HepG2 (cell line): ENCODE measurements around the gene ZNF77. TPM values are rescaled to one million over a fixed set of nuclear protein-coding genes. Genes with fewer than 3 reads are reported as not detected.

Source experiments
- ATAC-seq: fragments of 200-7000 bp; cut with Tn5 transposase; 3 replicates; pipeline ENCODE4 v1.9.1; 2020; ENCODE audit warnings: mild to moderate bottlenecking, moderate library complexity
- BruUV-seq: library from RNA; stranded (reverse); fragments of 400-500 nt; replicated peaks from 2 replicates; lab custom pipeline; 2021; lab: Mats Ljungman, UMichigan
- CTCF ChIA-PET: fragments of 300-600 bp; formaldehyde crosslinking; extraction: SDS; loops from one replicate; lab custom pipeline; 2021; ENCODE audit warnings: low total read pairs, inconsistent platforms, low intra/inter-chr PET ratio; lab: Yijun Ruan, JAX
- POLR2A ChIA-PET: fragments of 350-600 bp; sonication (Branson Sonifier 250); formaldehyde crosslinking; loops from one replicate; lab custom pipeline; 2020; ENCODE audit warnings: antibody characterized with exemption, inconsistent platforms; lab: Yijun Ruan, JAX
- DNase-seq: peaks from one replicate; pipeline ENCODE4 v3.0.0-alpha.2; 2015; ENCODE audit warnings: low spot score
- FAIRE-seq: peaks from 3 replicates; lab custom pipeline; 2011; peaks lifted over from hg19 to GRCh38; lab: Jason Lieb, UNC
- H2AFZ ChIP-seq: one replicate; pipeline ENCODE4 v1.6.1; 2011; ENCODE audit warnings: low read length, inconsistent platforms
- H3K27ac ChIP-seq: fragments of 300-600 bp; 3 replicates; pipeline ENCODE4 v1.8.0; 2011; ENCODE audit warnings: mixed run types, mild to moderate bottlenecking, mixed read lengths, low read length, inconsistent platforms; ENCODE audit not compliant: insufficient read depth; ENCODE audit errors: extremely low read length
- H3K27me3 ChIP-seq, 2 experiments: fragments of 200-600 bp in 1 of 2; 2 replicates in 1 of 2; 3 replicates in 1 of 2; pipeline versions ENCODE4 v1.6.0 to v1.8.0; 2011; ENCODE audit warnings: low read length in 2 of 2, mild to moderate bottlenecking in 2 of 2, moderate library complexity in 2 of 2, inconsistent platforms in 1 of 2; ENCODE audit not compliant: insufficient read depth in 2 of 2, control insufficient read depth in 1 of 2
- H3K36me3 ChIP-seq, 2 experiments: fragments of 200-600 bp in 1 of 2; replicated peaks in 1 of 2; 2 replicates in 1 of 2; 3 replicates in 1 of 2; pipeline versions ENCODE4 v1.5.1 to v1.8.0; 2011; ENCODE audit warnings: low read length in 2 of 2, inconsistent platforms in 1 of 2; ENCODE audit not compliant: insufficient read depth in 2 of 2, control insufficient read depth in 1 of 2
- H3K4me1 ChIP-seq: 2 replicates; pipeline ENCODE4 v1.5.1; 2012; ENCODE audit warnings: low read length, inconsistent platforms; ENCODE audit not compliant: insufficient read depth
- H3K4me2 ChIP-seq: 2 replicates; pipeline ENCODE4 v1.6.0; 2011; ENCODE audit warnings: low read depth, low read length, inconsistent platforms
- H3K4me3 ChIP-seq, 3 experiments: fragments of 200-600 bp in 1 of 3; sonication (generic), shearing (Covaris generic) in 1 of 3; replicated peaks in 1 of 3; 2 replicates each; pipeline ENCODE4 v1.5.1; 2011 to 2016; ENCODE audit warnings: low read length in 3 of 3, inconsistent platforms in 2 of 3, low read depth in 2 of 3, mild to moderate bottlenecking in 2 of 3, control low read depth in 1 of 3, mixed read lengths in 1 of 3; ENCODE audit not compliant: insufficient read depth in 1 of 3
- H3K79me2 ChIP-seq: one replicate; pipeline ENCODE4 v1.6.1; 2011; ENCODE audit warnings: low read length, inconsistent platforms; ENCODE audit not compliant: insufficient read depth
- H3K9ac ChIP-seq: 2 replicates; pipeline ENCODE4 v1.6.0; 2011; ENCODE audit warnings: mild to moderate bottlenecking, low read depth, low read length, inconsistent platforms; ENCODE audit not compliant: insufficient read depth
- H3K9me3 ChIP-seq: 2 replicates; pipeline ENCODE4 v1.5.1; 2012; ENCODE audit warnings: mild to moderate bottlenecking, low read length
- H4K20me1 ChIP-seq: 2 replicates; pipeline ENCODE4 v1.6.0; 2011; ENCODE audit warnings: inconsistent platforms, mild to moderate bottlenecking, low read length, moderate library complexity; ENCODE audit not compliant: insufficient read depth
- ELF1 ChIP-seq: sonication (generic); formaldehyde crosslinking; IDR thresholded peaks from 2 replicates; pipeline ENCODE4 v1.4.0; 2020; ENCODE audit warnings: missing genetic modification reagents
- HNF4G ChIP-seq, 2 experiments: sonication (generic) in 1 of 2; formaldehyde crosslinking in 1 of 2; IDR thresholded peaks; 2 replicates each; pipeline versions ENCODE4 v1.4.0 to v1.6.1; 2011 to 2020; ENCODE audit warnings: borderline replicate concordance in 2 of 2, low read depth in 2 of 2, mild to moderate bottlenecking in 2 of 2, low read length in 1 of 2, missing genetic modification reagents in 1 of 2, moderate library complexity in 1 of 2
- IKZF1 ChIP-seq: fragments of 450-650 bp; IDR thresholded peaks from 2 replicates; pipeline ENCODE4 v1.7.1; 2016
- IRF2 ChIP-seq: IDR thresholded peaks from 2 replicates; pipeline ENCODE4 v1.6.1; 2018; ENCODE audit warnings: missing genetic modification reagents, missing compliant biosample characterization
- KLF12 ChIP-seq: sonication (generic); formaldehyde crosslinking; IDR thresholded peaks from 2 replicates; pipeline ENCODE4 v1.4.0; 2020; ENCODE audit warnings: missing genetic modification reagents, borderline replicate concordance
- MATR3 ChIP-seq: sonication (generic); formaldehyde crosslinking; IDR thresholded peaks from 2 replicates; pipeline ENCODE4 v1.4.0; 2020; ENCODE audit warnings: missing genetic modification reagents
- NR2F2 ChIP-seq: IDR thresholded peaks from 2 replicates; pipeline ENCODE4 v1.6.1; 2012; ENCODE audit warnings: low read depth, inconsistent platforms, borderline replicate concordance
- POLR2AphosphoS5 ChIP-seq: IDR thresholded peaks from 2 replicates; pipeline ENCODE4 v1.6.1; 2012; ENCODE audit warnings: low read depth, low read length
- RBAK ChIP-seq: sonication (generic); formaldehyde crosslinking; IDR thresholded peaks from 2 replicates; pipeline ENCODE4 v1.5.1; 2020; ENCODE audit warnings: mild to moderate bottlenecking, missing genetic modification reagents
- TAF15 ChIP-seq: fragments of 200-400 bp; formaldehyde crosslinking; IDR thresholded peaks from one replicate; pipeline ENCODE4 v1.6.1; 2018; ENCODE audit warnings: mild to moderate bottlenecking, low read depth, low read length; ENCODE audit not compliant: poor library complexity, severe bottlenecking
- ZBTB3 ChIP-seq: sonication (generic); formaldehyde crosslinking; IDR thresholded peaks from 2 replicates; pipeline ENCODE4 v1.4.0; 2020; ENCODE audit warnings: low read depth, mild to moderate bottlenecking, moderate library complexity, missing genetic modification reagents, borderline replicate concordance
- ZFP90 ChIP-seq: sonication (generic); formaldehyde crosslinking; IDR thresholded peaks from 2 replicates; pipeline ENCODE4 v1.8.0; 2022; ENCODE audit warnings: missing genetic modification reagents, mild to moderate bottlenecking, inconsistent platforms, borderline replicate concordance
- ZNF282 ChIP-seq: fragments of 450-650 bp; IDR thresholded peaks from 2 replicates; pipeline ENCODE4 v1.6.1; 2018; ENCODE audit not compliant: partially characterized antibody
- ZNF841 ChIP-seq: sonication (generic); formaldehyde crosslinking; IDR thresholded peaks from 2 replicates; pipeline ENCODE4 v1.8.1; 2023; ENCODE audit warnings: missing genetic modification reagents, borderline replicate concordance
- WGBS: methylation state at CpG from one replicate; pipeline ENCODE4 v1.1.6; 2017; ENCODE audit warnings: low lambda C conversion rate; 5-methylcytosine and 5-hydroxymethylcytosine counted together
- in situ Hi-C: cut with HindIII; loops from 2 replicates; pipeline ENCODE4 v1.10.0; 2017; ENCODE audit warnings: low pct_unique_long_range_greater_than_20kb; ENCODE audit not compliant: extremely low pct_ligation_motif_present
- intact Hi-C: fragments of 100-400 bp; cut with micrococcal nuclease; formaldehyde crosslinking; loops from one replicate; pipeline ENCODE4 v1.10.0; 2022; ENCODE audit not compliant: unreplicated experiment
- polyA plus RNA-seq, 8 experiments: library from polyadenylated mRNA; depleted of rRNA in 3 of 8; stranded (reverse) in 7 of 8; unstranded in 1 of 8; fragments of >200 nt; fragmentation: Illumina TruSeq in 4 of 8; extraction: Trizol in 4 of 8; gene quantifications; 2 replicates each; pipeline versions ENCODE4 v1.2.1 to v1.2.3, GENCODE V29; 2011 to 2016; ENCODE audit warnings: low read depth in 4 of 8, missing spikeins in 1 of 8, mixed read lengths in 1 of 8; ENCODE audit not compliant: insufficient read depth in 1 of 8
- total RNA-seq, 5 experiments: library from RNA; depleted of rRNA; stranded (reverse); fragments of >200 nt; fragmentation: Illumina TruSeq; extraction: Trizol; gene quantifications; 2 replicates each; pipeline ENCODE4 v1.2.3, GENCODE V29; 2016; ENCODE audit warnings: low read depth in 1 of 5
- TF ChIP-seq, protein P1 (sequence below): sonication (generic); formaldehyde crosslinking; IDR thresholded peaks from 2 replicates; pipeline ENCODE4 v1.5.0; 2020; ENCODE audit warnings: mild to moderate bottlenecking, missing genetic modification reagents
- TF ChIP-seq, protein P2 (sequence below): sonication (generic); formaldehyde crosslinking; IDR thresholded peaks from 2 replicates; pipeline ENCODE4 v1.8.0; 2023; ENCODE audit warnings: mild to moderate bottlenecking, missing genetic modification reagents
- TF ChIP-seq, protein P3 (sequence below): sonication (generic); formaldehyde crosslinking; conservative IDR thresholded peaks from 2 replicates; pipeline ENCODE4 v1.5.0; 2020; ENCODE audit warnings: missing genetic modification reagents

The ZNF77 gene
- total and polyA plus RNA-seq, 2 of the 13 experiments (the other 11 are each of a cell fraction or from before 2014, with no cell fraction given) = 7.1 to 11.5 TPM

DNA sequence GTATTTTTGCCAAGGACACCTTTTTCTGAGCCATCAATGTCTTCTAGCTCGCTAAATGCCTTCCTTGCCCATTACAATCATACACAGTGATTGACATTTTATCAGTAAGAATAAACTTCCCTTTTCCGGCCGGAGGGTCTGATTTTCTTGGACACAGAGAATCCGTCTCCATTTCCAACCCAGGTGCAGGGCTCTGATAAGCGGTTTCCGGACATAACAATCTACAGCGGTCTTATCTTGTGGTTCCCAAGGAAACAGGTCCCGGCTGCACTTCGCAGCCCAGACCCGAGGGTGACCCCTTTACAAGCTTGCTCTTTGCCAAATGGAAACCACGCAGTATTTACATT lies 5.1 kb upstream of the ZNF77 start (continued):
- no peak for TF ChIP-seq ZBTB3 (CRISPR knock-in tag)

DNA sequence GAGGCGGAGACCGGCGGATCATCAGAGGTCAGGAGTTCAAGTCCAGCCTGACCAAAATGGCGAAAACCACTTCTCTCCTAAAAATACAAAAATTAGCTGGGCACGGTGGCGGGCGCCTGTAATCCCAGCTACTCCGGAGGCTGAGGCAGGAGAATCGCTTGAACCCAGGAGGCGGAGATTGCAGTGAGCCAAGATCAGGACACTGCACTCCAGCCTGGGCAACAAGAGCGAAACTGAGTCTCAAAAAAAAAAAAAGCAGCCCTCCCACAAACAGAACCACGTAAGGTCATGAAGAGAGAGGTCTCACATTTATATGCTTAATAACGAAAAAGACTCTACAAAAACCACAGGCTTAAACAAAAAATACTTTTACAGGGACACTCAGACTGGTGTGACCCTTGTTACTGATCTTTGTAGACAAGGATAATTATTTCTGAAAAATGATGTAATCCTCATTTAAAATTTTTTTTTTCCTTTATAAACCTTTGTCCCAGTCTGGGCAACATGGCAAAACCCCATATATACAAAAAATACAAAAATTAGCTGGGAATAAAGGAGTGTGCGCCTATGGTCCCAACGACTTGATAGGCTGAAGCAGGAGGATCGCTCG lies 909 bp upstream of the ZNF77 start:
- 73% methylated on average over 17 of the region's 17 CpGs for WGBS
- H4K20me1 ChIP-seq = peaks cover 8% of the 10 kb centered on the region; the same call in 1 of the 2 replicates
- FAIRE-seq (no peak), DNase-seq (no peak), ATAC-seq (no peak)
- POLR2A ChIA-PET = no interaction called here
- peak overlapping the region; percentile 82 to 90 (median 84); a peak in 5 of 6 replicates for H3K4me3 ChIP-seq
- in situ Hi-C loops (no loop called here), intact Hi-C loops (no loop called here)
- no peaks in the 10 kb centered on the region for H3K36me3 ChIP-seq
- no peaks in the 10 kb centered on the region for H3K9me3 ChIP-seq
- H3K79me2 ChIP-seq = peaks cover 35% of the 10 kb centered on the region
- CTCF ChIA-PET = no interaction called here
- H3K27ac ChIP-seq = peak overlapping the region; percentile 71
- H3K27me3 ChIP-seq = no peaks in the 10 kb centered on the region; a peak in 1 of 5 replicates
- TSS peak; percentile 90 for BruUV-seq
- peak overlapping the region; percentile 72 for H3K9ac ChIP-seq
- peak overlapping the region; percentile 74 for H3K4me2 ChIP-seq
- H2AFZ ChIP-seq = no peak overlapping the region
- H3K4me1 ChIP-seq = peaks cover 30% of the 10 kb centered on the region
- TF ChIP-seq NR2F2 (no peak), ZNF841 (0 out of 2 replicates have a peak, but pooled peaks have one; percentile 41), MATR3 (CRISPR knock-in tag) (no peak), IRF2 (CRISPR knock-in tag) (no peak), ELF1 (CRISPR knock-in tag) (no peak), IKZF1 (no peak), ZFP90 (CRISPR knock-in tag) (no peak), HNF4G (IDR thresholded peaks at IDR 0.05; ENCODE audit: borderline replicate concordance, low read depth, low read length) (no peak), HNF4G (CRISPR knock-in tag; IDR thresholded peaks at IDR 0.05; ENCODE audit: borderline replicate concordance, low read depth) (no peak), RBAK (CRISPR knock-in tag) (peak; percentile 15; the same call in 1 of the 2 replicates), KLF12 (CRISPR knock-in tag) (no peak), POLR2AphosphoS5 (no peak), ZNF282 (no peak), TAF15 (no peak)
- TF ChIP-seq, protein P1, sequence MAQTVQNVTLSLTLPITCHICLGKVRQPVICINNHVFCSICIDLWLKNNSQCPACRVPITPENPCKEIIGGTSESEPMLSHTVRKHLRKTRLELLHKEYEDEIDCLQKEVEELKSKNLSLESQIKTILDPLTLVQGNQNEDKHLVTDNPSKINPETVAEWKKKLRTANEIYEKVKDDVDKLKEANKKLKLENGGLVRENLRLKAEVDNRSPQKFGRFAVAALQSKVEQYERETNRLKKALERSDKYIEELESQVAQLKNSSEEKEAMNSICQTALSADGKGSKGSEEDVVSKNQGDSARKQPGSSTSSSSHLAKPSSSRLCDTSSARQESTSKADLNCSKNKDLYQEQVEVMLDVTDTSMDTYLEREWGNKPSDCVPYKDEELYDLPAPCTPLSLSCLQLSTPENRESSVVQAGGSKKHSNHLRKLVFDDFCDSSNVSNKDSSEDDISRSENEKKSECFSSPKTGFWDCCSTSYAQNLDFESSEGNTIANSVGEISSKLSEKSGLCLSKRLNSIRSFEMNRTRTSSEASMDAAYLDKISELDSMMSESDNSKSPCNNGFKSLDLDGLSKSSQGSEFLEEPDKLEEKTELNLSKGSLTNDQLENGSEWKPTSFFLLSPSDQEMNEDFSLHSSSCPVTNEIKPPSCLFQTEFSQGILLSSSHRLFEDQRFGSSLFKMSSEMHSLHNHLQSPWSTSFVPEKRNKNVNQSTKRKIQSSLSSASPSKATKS (CRISPR knock-in tag) = 0 out of 2 replicates have a peak, but pooled peaks have one; percentile 0
- TF ChIP-seq, protein P2, sequence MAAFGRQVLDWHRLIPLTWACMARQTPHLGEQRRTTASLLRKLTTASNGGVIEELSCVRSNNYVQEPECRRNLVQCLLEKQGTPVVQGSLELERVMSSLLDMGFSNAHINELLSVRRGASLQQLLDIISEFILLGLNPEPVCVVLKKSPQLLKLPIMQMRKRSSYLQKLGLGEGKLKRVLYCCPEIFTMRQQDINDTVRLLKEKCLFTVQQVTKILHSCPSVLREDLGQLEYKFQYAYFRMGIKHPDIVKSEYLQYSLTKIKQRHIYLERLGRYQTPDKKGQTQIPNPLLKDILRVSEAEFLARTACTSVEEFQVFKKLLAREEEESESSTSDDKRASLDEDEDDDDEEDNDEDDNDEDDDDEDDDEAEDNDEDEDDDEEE (CRISPR knock-in tag) = peak; percentile 6; the same call in 1 of the 2 replicates
- TF ChIP-seq, protein P3, sequence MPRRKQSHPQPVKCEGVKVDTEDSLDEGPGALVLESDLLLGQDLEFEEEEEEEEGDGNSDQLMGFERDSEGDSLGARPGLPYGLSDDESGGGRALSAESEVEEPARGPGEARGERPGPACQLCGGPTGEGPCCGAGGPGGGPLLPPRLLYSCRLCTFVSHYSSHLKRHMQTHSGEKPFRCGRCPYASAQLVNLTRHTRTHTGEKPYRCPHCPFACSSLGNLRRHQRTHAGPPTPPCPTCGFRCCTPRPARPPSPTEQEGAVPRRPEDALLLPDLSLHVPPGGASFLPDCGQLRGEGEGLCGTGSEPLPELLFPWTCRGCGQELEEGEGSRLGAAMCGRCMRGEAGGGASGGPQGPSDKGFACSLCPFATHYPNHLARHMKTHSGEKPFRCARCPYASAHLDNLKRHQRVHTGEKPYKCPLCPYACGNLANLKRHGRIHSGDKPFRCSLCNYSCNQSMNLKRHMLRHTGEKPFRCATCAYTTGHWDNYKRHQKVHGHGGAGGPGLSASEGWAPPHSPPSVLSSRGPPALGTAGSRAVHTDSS (CRISPR knock-in tag) = no peak
